HG02870 (cell line): ENCODE data around the gene ATOSA.
A peak's percentile ranks its signal among the peaks of the same experiment; 100 is the strongest.

Experiments
- ATAC-seq: cut with Tn5 transposase; IDR thresholded peaks from one replicate; pipeline ENCODE4 v1.9.1; 2021; ENCODE audit warnings: mild to moderate bottlenecking, moderate library complexity; ENCODE audit not compliant: unreplicated experiment

The ATOSA gene, protein sequence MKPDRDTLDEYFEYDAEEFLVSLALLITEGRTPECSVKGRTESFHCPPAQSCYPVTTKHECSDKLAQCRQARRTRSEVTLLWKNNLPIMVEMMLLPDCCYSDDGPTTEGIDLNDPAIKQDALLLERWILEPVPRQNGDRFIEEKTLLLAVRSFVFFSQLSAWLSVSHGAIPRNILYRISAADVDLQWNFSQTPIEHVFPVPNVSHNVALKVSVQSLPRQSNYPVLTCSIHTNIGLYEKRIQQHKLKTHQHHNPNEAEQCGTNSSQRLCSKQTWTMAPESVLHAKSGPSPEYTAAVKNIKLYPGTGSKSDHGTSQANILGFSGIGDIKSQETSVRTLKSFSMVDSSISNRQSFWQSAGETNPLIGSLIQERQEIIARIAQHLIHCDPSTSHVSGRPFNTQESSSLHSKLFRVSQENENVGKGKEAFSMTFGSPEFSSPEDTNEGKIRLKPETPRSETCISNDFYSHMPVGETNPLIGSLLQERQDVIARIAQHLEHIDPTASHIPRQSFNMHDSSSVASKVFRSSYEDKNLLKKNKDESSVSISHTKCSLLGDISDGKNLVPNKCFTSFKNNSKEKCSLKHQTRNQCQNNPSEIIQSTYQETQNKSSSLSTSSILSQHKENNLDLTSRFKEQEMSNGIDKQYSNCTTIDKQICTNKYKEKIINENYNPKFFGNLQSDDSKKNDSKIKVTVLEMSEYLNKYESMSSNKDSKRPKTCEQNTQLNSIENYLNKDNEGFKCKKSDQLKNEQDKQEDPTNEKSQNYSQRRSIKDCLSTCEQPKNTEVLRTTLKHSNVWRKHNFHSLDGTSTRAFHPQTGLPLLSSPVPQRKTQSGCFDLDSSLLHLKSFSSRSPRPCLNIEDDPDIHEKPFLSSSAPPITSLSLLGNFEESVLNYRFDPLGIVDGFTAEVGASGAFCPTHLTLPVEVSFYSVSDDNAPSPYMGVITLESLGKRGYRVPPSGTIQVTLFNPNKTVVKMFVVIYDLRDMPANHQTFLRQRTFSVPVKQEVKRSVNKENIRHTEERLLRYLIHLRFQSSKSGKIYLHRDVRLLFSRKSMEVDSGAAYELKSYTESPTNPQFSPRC

DNA sequence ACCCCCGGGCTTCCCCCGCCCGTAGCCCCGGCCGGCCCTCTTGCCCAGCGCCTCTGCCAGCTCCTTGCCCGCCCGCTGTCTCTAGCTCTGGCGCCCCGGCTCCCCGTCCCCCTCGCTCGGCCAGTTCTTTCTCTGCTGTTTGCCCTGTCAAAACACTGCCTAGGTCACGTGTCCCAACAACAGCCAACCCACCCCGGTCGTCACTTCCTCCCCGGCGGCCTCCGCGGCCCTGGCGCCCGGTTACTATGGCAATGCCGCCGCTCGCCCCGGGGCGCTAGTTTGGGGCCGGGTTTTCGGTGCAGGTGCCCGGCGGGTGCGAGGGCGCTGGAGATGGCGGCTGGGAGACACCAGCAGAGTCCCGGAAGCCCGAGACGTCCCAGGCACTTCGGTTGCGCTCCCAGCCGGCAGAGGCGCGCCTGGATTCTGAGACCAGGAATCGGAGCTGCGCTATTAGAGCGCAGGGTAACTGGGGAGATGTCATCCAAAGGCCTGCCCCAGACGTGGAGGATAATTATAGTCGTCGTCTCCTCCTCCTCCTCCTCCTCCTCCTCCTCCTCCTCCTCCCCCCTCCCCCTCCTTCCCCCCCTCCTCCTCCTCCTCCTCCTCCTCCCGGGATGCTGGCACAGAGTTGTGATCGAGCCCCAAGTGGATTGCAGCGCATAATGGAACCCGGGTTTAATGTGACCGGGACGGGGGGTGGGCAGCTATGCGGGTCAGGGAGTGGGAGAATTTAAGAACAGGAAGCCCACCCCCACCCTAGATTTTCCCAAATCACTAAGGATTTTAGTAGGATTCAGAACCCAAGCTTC lies at the start of gene ATOSA:
TSS of gene ATOSA (minus strand) at position 157 of the 809 bp plus-strand sequence. CDS start 1,367 bp downstream, outside the sequence.
- ATAC-seq, result peak; percentile 72

DNA sequence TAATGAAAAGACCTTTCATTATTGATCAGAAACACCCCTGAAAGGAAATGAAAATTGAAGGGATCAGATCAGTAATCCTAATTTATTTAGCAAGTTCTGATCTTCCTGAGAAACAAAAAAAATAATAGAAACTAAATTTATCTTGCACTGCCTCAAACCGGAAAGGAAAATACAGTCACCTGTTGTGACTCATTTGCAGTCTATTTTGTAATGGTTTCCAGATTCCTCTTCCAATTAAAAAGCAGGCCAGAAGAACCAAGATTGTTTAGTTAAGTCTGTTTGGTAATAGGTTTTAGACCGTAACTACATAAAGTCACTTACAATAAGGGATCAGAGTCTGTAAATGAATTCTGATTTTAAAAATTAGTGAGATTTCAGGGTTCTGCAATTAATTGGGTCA lies 49.7 kb upstream of the ATOSA start:
- no peak for ATAC-seq

DNA sequence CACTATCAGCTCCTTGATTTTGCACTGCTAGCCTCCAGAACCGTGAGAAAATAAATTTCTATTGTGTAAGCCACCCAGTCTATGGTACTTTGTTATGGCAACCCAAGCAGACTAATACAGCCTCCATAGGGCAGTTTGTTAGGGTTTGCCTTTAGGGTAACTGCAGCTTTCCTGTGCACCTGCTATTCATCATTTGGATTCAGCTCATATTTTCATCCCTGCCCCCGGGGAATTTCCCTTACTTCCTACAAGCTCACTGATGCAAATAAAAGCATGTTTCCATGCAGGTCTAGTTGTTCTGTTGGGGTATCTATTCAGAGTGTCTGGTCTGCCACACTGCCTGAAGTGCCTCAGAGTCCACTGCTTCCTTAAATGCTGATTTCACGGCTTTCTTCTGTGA lies 48.6 kb upstream of the ATOSA start:
- no peak for ATAC-seq

DNA sequence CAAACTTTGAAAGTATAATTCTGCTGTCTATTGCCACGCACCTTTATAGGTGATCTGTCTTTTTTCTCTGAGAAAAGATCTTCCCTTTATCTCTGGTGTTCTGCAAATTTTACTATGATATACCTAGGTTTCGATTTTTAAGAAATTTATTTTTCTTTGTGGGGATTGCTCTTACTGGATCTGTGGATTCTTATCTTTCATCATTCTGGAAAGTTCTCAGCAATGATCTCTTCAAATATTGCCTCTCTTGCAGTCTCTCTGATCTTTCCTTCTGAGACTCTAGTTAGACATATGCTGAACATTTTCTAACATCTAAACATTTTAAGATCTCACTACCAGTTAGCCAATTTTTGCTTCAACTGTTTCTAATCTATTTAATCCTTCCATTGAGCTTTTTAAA lies 47.0 kb upstream of the ATOSA start:
- ATAC-seq, result no peak

DNA sequence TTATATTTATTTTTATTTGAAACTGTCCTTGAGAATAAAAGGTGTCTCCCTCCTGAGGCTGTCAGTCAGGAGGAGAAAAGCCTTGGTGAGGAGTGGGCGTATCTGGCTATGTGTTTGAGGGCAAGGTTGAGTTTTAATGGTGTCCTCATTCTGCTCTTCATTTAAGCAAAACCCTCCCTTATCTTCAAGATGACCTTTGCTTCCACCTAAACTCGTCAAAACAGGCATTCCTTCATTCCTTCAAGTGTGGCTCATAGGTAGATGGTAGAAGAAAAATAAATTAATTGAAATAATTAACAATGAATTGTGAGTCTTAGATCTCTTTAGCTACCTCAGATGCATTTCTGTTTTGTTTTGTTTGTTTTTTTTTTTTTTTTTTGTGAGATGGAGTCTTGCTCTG lies 39.4 kb upstream of the ATOSA start:
- ATAC-seq, result no peak

DNA sequence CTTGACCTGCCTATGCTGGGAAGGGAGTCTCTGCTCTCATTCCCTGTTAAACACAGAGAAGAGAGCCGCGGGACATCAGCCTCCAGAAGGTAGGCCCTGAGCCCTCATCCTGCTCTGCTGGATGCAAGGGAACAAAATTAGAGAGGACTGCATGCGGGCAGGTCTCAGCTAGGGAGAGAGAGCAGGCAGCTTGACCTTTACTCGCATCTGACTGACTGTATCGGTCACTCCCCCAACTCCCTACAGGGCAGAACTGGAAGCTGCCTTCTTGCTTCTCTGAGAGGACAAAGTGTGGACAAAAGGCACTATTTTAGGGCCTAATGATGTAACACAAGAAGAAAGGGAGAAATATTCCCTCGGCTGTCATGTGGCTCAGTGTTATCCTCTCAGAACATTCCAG lies 38.7 kb upstream of the ATOSA start:
- ATAC-seq, result no peak

DNA sequence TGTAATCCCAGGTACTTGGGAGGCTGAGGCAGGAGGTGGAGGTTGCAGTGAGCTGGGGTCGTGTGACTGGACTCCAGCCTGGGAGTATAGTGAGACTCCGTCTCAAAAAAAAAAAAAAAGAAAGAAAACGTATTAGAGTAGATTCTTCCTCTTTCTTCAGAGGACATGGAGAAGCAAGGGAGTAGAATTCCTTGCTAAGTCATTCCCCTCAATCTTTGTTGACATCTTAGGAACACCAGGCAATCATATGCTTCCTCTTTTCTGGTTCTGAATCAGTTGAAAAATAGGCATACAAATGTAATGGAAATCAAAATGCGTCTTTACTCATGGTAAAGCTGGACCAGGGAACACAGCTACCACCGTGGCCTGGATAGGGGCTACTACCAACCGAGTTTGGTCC lies 38.3 kb upstream of the ATOSA start:
- ATAC-seq, result no peak

DNA sequence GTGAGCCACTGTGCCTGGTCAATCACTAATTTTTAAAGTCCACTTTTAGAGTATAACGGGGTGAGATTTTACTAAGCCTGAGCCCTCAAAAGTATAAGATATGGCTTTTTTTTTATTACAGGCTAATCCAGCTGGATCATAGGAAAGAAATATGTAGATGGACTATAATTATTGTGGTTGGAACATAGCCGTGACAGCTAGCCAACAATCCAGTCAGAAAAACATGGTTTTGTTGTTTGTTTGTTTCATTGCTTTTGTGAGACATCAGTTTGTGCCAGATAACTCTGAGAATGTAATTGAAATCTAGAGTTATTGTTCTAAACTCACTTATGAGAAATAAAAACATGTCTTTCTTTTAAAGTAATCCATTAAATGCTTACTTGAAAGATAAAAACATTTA lies 37.3 kb upstream of the ATOSA start:
- no peak for ATAC-seq

DNA sequence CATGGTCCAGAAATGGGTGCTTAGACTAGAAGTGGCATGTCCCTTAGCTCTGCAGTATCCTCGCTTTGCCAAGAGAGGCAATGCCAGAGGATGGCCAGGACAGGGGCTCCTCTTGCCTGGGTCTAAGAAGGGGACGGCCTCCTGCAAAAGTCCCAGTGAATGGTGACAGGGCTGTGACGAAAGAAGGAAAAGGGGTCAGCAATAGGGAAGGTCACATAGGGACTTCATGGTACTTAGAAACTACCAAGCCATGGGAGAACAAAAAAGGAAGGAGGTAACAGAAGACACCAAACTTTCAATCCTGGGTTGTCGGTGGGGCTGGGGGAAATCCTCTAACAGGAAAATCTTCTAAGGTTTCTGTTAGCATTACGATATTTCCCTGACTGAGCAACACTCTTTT lies 36.2 kb upstream of the ATOSA start:
- ATAC-seq, result no peak

DNA sequence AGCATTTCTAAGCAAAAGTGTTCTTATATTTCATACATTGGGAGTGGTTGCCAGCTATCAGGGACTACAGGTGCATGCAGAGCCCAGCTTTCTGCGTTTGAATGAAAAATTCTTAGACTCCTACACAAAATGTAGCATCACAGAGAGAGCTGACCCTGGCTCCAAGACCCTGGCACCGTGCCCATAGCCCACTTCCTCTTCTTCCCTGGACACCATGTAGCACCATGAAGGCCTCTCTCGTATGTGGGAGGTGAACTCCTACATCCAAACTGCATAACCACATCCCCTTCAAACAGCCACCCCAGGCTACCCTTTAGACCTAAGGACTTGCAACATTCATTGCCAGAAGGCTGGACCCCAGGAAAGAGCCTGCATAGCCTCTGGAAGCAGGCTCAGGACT lies 35.8 kb upstream of the ATOSA start:
- no peak for ATAC-seq

DNA sequence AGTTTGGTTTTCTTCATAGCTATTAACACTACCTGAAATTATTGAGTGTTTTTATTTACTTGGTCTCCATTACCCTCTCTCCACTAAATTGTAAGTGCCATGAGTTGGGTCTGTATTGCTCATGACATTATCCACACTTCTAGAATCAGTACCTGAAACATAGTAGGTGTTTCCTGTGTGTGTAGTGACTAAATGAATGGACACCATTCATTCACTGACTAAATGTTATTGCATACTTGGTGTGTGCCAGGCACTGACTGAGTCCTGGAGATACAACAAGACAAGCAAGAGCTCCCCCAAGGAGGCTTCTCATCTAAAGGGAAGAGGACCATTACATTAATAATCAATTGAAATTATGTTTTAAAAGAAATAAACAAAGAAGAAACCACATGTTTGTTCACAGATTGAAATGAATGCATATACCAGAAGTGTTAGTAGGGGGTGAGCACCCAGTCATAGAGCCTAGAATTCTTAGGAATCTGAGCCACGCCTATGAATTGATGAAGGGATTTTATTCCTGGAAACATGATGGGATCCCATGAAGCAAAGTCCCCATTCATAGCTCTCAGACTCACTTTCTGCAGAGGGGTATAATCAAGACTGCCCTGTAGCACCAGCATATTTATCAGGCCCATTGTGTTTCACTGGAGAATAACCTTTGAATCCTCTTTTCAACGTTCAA lies 31.7 kb upstream of the ATOSA start:
- no peak for ATAC-seq

DNA sequence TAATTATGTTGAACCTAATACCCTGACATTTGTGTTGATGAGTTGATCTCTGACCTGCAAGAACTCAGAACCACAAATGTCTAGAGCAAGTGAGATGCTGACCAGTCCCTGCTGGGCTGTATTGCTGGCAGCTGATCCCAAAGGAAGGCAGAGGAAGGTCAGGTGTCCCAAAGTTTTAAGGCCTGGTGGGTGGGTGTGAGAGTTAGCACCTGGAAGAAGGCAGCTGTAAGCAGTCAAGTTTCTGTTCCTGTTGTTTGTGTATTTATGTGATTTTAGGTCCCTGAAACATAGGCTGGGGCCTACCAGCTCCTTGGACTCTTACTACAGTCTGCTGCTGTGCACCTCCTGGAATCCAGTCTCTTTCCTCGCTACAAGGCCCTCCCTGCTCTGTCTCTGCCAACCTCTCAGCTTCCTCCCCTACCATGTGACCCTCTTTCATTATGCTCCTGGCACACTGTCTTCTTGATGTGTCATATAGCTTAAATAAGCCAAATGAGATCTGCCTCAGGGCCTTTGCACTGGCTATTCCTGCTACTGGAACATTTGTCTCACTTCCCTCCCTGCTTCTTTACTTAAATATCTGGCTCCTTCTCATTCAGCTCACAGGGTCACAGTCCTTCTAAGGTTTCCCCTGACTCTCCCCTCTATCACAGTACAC lies 31.0 kb upstream of the ATOSA start:
- peak; percentile 46 for ATAC-seq

DNA sequence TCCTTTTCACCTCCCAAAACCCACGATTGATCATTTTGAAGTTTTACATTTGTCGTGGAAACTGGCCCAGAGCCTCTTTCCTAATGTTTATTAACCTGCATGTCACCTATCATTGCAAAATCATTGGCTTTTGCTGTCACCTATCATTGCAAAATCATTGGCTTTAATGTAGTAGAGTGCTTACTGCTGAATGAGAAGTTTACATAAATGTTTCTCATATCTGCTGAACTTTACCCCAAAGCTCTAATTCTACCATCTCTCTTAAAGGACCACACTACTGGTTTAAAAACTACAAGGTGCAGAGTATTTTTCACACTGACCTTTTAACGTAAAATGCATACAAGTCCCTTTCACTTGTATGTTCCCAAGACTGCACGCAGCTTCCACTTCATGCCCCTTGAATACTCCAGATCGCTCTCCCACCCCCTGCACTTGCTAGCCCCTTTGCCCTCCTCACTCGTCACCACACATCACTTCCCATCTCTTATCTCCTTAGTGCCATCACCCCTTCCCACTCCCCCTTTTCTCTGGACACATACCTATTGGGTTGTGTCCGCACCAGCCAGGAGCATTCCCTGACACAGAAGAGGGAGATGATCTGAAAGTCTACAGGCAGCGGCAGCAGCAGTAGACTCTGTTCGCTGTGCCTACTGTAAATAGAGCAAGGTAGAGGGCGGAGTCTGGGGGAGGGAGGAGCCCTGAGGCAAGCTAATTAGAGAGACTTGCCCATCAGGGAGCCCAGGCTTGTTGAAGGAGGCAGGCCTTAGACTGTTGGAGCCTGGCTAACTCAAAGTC lies 30.2 kb upstream of the ATOSA start:
- peak; percentile 88 for ATAC-seq

DNA sequence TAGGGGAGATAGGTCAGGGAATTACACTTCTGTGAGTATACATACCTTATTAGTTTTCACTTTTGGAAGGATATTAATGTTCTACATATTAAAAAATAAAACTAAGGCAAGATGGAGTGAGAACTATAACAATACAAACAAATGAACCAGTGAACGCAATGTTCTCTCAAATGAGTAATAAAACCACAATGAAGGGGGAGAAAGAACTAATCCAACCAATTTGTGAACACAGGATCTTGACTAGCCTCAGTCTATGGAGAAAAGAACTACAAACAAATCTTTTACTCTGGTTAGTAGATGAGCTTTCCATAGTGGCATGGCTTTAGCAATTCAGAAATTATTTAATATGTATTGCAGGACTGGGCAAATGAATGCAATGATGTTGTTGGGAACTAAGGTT lies 26.9 kb upstream of the ATOSA start:
- ATAC-seq, result no peak

DNA sequence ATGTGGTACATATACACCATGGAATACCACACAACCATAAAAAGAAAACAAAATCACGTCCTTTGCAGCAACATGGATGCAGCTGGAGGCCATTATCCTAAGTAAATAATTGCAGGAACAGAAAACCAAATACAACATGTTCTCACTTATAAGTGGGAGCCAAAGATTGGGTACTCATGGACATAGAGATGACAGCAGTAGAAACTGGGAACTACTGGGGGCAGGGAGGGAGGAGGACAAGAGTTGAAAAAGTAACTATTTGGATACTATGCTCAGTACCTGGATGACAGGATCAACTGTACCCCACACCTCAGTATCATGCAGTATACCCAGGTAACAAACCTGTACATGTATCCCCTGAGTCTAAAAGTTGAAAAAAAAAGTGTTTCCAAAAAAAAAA lies 23.2 kb upstream of the ATOSA start:
- ATAC-seq, result no peak

DNA sequence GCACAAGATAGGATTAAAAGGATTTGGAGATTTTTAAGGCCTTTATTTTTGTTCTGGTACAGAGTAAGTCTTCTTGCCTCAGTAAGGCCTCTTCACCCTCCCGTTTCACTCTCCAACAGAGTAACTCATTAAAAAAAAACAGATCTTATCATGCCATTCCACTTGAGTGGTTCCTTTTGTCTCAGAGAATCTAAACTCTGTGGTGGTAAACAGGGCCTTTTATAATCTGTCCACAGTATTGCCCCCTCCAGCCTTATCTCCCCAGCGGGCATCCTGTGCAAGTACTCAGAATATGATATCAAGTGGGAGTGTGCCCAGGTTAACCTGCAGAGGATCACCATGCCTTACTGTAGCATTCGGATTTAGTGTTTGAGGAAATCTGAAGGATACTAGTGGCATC lies 20.3 kb upstream of the ATOSA start:
- no peak for ATAC-seq

DNA sequence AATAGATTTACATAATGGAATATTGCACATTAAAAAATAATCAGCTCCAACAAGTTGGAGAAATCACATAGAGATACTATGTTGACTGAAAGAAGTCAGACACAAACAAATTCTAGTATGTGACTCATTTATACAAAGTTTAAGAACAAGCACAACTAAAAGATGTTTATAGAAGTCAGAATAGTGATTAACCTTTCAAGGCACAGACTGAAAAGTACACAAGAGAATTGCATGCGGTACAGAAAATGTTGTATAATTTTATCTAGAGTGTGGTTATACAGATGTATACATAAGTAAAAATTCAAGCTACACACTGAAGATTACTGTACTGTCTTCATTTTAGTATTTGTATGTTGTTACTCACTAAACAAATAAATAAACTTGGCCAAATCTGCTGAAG lies 19.3 kb upstream of the ATOSA start:
- no peak for ATAC-seq

DNA sequence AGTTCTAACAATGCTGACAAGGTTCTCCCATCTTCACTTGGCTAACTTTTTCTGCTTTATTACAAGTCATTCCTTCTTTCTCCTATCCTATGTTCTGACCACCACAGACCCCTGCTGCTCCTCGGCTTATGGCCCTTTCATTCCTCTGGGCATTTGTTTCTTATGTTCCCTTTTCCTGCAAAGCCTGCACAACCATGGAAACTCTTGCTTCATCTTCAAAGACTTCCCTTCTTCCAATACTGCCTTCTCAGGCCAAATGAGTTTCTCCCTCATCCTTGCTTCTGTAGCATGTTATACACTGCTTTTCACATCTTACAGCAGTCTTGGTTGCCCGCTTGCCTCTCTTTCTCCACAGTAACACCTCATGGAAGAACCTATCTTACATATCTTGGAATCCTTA lies 17.9 kb upstream of the ATOSA start:
- no peak for ATAC-seq

DNA sequence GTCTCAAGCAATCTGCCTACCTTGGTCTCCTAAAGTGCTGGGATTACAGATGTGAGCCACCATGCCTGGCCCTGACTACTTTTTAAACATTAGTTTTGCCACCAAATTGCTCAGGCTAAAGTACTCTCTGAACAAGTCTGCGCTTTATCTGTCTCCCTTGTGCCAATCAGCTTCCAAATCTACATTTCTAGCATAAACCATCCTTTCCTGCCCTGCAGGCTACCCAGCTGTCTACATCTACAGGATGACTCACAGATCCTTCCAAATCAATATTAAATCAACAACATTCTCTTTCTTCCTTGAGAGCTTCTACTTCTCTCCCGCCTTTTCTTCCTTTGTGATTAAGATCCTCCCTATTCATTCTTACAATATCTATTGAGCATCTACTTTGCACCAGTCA lies 16.0 kb upstream of the ATOSA start:
- no peak for ATAC-seq
